Measurements from ENCODE around the gene NUP205.

Gene NUP205

DNA sequence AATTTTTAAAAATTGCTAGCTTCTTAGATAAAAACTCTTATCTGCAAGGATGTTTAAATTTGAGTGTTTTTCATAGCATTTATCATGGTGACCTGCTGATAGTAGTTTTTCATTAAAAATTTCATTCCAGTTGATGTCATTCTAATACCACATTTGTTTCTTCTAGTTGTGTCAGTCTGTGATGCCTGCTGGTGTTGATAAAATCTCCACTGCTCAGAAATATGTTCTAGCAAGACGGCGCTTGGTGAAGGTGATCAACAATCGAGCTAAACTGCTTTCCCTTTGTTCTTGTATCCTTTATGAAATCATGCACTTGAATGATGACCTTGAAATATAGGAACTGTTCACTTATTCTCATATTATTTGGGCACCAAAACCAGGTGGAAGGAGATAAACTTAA, 87.0 kb downstream of the NUP205 start:
- no peak overlapping the region for H2BK120ac ChIP-seq (ENCODE audit: low read depth, low read length)
- no peak overlapping the region for H2BK15ac ChIP-seq (ENCODE audit: low read length)
- WGBS, 2 donors (ENCODE audit: extremely low coverage in 2 of 2, insufficient read length in 2 of 2, insufficient replicate concordance in 1 of 2) = no CpG with 5 or more reads among the region's 3 CpGs
- H3K9me3 ChIP-seq (replicated peaks in 1 of 2; ENCODE audit: control insufficient read depth in 2 of 2, insufficient read depth in 1 of 2, low read depth in 1 of 2, low read length in 2 of 2) = no peaks in the 10 kb centered on the region
- no peak overlapping the region for H3K4me3 ChIP-seq (ENCODE audit: low read length in 2 of 2)
- H4K8ac ChIP-seq (ENCODE audit: low read depth, low read length) = no peak overlapping the region
- no peak overlapping the region for H2BK5ac ChIP-seq (ENCODE audit: low read length)
- H2AFZ ChIP-seq (ENCODE audit: low read length) = no peak overlapping the region
- H4K91ac ChIP-seq (ENCODE audit: low read depth, low read length, poor library complexity) = no peak overlapping the region
- no peak overlapping the region for H2AK5ac ChIP-seq (ENCODE audit: low read depth, low read length)
- H3K4ac ChIP-seq (ENCODE audit: low read length) = no peak overlapping the region
- H3K27ac ChIP-seq (replicated peaks; ENCODE audit: low read length) = no peak overlapping the region
- H2BK12ac ChIP-seq (ENCODE audit: low read length) = no peak overlapping the region
- H3K23ac ChIP-seq (ENCODE audit: low read depth, low read length, poor library complexity) = no peak overlapping the region
- DNase-seq (ENCODE audit: low spot score) = no peak
- no peak overlapping the region for H3K18ac ChIP-seq (ENCODE audit: low read length)
- H3K14ac ChIP-seq (ENCODE audit: low read length) = no peak overlapping the region
- H3K79me1 ChIP-seq (ENCODE audit: low read depth, low read length) = no peaks in the 10 kb centered on the region
- H3K9ac ChIP-seq (ENCODE audit: low read depth, low read length, poor library complexity) = no peak overlapping the region
- H3K4me2 ChIP-seq (ENCODE audit: insufficient read depth, low read length, poor library complexity, severe bottlenecking) = no peak overlapping the region
- H3K4me1 ChIP-seq (ENCODE audit: control insufficient read depth in 2 of 2, insufficient read depth in 1 of 2, low read depth in 1 of 2, low read length in 2 of 2) = peaks cover 0 to 2% of the 10 kb centered on the region in 2 donors
- peaks cover 31 to 99% of the 10 kb centered on the region in 2 donors for H3K36me3 ChIP-seq (replicated peaks in 1 of 2; ENCODE audit: control insufficient read depth in 2 of 2, insufficient read depth in 2 of 2, low read length in 2 of 2)
- H3K27me3 ChIP-seq (ENCODE audit: control insufficient read depth in 3 of 3, insufficient read depth in 3 of 3, low read depth in 1 of 3, low read length in 3 of 3) = no peaks in the 10 kb centered on the region

- H3K18ac ChIP-seq (ENCODE audit: low read length) = no peak overlapping the region
- H2AFZ ChIP-seq (ENCODE audit: low read length) = no peak overlapping the region
- no peaks in the 10 kb centered on the region for H3K79me1 ChIP-seq (ENCODE audit: low read depth, low read length)
- H2BK12ac ChIP-seq (ENCODE audit: low read length) = no peak overlapping the region
- H3K9me3 ChIP-seq (replicated peaks in 1 of 2; ENCODE audit: control insufficient read depth in 2 of 2, insufficient read depth in 1 of 2, low read depth in 1 of 2, low read length in 2 of 2) = no peaks in the 10 kb centered on the region
- H2BK15ac ChIP-seq (ENCODE audit: low read length) = no peak overlapping the region
- no peak overlapping the region for H4K8ac ChIP-seq (ENCODE audit: low read depth, low read length)
- no peak overlapping the region for H3K27ac ChIP-seq (replicated peaks; ENCODE audit: low read length)
- H3K14ac ChIP-seq (ENCODE audit: low read length) = no peak overlapping the region
- no peak overlapping the region for H2BK5ac ChIP-seq (ENCODE audit: low read length)
- H4K91ac ChIP-seq (ENCODE audit: low read depth, low read length, poor library complexity) = no peak overlapping the region
- H3K23ac ChIP-seq (ENCODE audit: low read depth, low read length, poor library complexity) = no peak overlapping the region
- peaks cover 30 to 94% of the 10 kb centered on the region in 2 donors for H3K36me3 ChIP-seq (replicated peaks in 1 of 2; ENCODE audit: control insufficient read depth in 2 of 2, insufficient read depth in 2 of 2, low read length in 2 of 2)
- H3K9ac ChIP-seq (ENCODE audit: low read depth, low read length, poor library complexity) = no peak overlapping the region
- WGBS, 2 donors (ENCODE audit: extremely low coverage in 2 of 2, insufficient read length in 2 of 2, insufficient replicate concordance in 1 of 2) = no CpG with 5 or more reads among the region's 6 CpGs
- peaks cover 0 to 2% of the 10 kb centered on the region in 2 donors for H3K4me1 ChIP-seq (ENCODE audit: control insufficient read depth in 2 of 2, insufficient read depth in 1 of 2, low read depth in 1 of 2, low read length in 2 of 2)
- H3K4me2 ChIP-seq (ENCODE audit: insufficient read depth, low read length, poor library complexity, severe bottlenecking) = no peak overlapping the region
- H3K27me3 ChIP-seq (ENCODE audit: control insufficient read depth in 3 of 3, insufficient read depth in 3 of 3, low read depth in 1 of 3, low read length in 3 of 3) = no peaks in the 10 kb centered on the region
- H3K4me3 ChIP-seq (ENCODE audit: low read length in 2 of 2) = no peak overlapping the region
- DNase-seq (ENCODE audit: low spot score) = no peak
- H2AK5ac ChIP-seq (ENCODE audit: low read depth, low read length) = no peak overlapping the region
- no peak overlapping the region for H3K4ac ChIP-seq (ENCODE audit: low read length)
- H2BK120ac ChIP-seq (ENCODE audit: low read depth, low read length) = no peak overlapping the region
These were observed 87.7 kb downstream of the NUP205 start for GRCh38 chr7:135645296-135645904.

DNA sequence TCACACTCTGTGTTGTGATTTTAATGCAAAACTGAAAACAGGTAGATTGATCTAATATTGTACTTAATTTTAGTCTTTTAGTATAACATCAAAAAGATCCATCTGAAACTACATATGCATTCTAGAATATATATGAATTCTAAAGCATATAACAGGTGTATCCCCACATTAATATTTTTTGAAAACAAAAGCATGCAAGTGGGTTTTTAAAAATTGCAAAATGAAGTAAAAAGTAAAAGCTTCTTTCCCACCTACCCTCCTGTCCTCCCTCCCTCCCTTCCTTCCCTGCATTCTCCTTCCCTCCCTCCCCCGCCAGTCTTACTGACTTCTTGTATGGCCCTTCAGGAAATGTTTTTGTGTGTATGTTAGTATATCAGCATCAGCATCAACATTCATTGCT, 90.0 kb downstream of the NUP205 start:
- H3K9me3 ChIP-seq (replicated peaks in 1 of 2; ENCODE audit: control insufficient read depth in 2 of 2, insufficient read depth in 1 of 2, low read depth in 1 of 2, low read length in 2 of 2) = no peaks in the 10 kb centered on the region
- H3K27me3 ChIP-seq (ENCODE audit: control insufficient read depth in 3 of 3, insufficient read depth in 3 of 3, low read depth in 1 of 3, low read length in 3 of 3) = no peaks in the 10 kb centered on the region
- no peak overlapping the region for H3K4me3 ChIP-seq (ENCODE audit: low read length in 2 of 2)
- no peak overlapping the region for H2AFZ ChIP-seq (ENCODE audit: low read length)
- no peak overlapping the region for H2BK15ac ChIP-seq (ENCODE audit: low read length)
- H2AK5ac ChIP-seq (ENCODE audit: low read depth, low read length) = no peak overlapping the region
- no peak overlapping the region for H3K23ac ChIP-seq (ENCODE audit: low read depth, low read length, poor library complexity)
- DNase-seq (ENCODE audit: low spot score) = no peak
- H3K79me1 ChIP-seq (ENCODE audit: low read depth, low read length) = no peaks in the 10 kb centered on the region
- H2BK12ac ChIP-seq (ENCODE audit: low read length) = no peak overlapping the region
- H3K9ac ChIP-seq (ENCODE audit: low read depth, low read length, poor library complexity) = no peak overlapping the region
- no peak overlapping the region for H3K4me2 ChIP-seq (ENCODE audit: insufficient read depth, low read length, poor library complexity, severe bottlenecking)
- WGBS, 2 donors (ENCODE audit: extremely low coverage in 2 of 2, insufficient read length in 2 of 2, insufficient replicate concordance in 1 of 2) = no CpG with 5 or more reads among the region's 1 CpG
- peaks cover 26 to 75% of the 10 kb centered on the region in 2 donors for H3K36me3 ChIP-seq (replicated peaks in 1 of 2; ENCODE audit: control insufficient read depth in 2 of 2, insufficient read depth in 2 of 2, low read length in 2 of 2)
- H3K4me1 ChIP-seq (ENCODE audit: control insufficient read depth in 2 of 2, insufficient read depth in 1 of 2, low read depth in 1 of 2, low read length in 2 of 2) = peaks cover 2 to 5% of the 10 kb centered on the region in 2 donors
- H3K4ac ChIP-seq (ENCODE audit: low read length) = no peak overlapping the region
- no peak overlapping the region for H2BK5ac ChIP-seq (ENCODE audit: low read length)
- no peak overlapping the region for H4K91ac ChIP-seq (ENCODE audit: low read depth, low read length, poor library complexity)
- no peak overlapping the region for H3K18ac ChIP-seq (ENCODE audit: low read length)
- H2BK120ac ChIP-seq (ENCODE audit: low read depth, low read length) = no peak overlapping the region
- no peak overlapping the region for H3K27ac ChIP-seq (replicated peaks; ENCODE audit: low read length)
- no peak overlapping the region for H3K14ac ChIP-seq (ENCODE audit: low read length)
- H4K8ac ChIP-seq (ENCODE audit: low read depth, low read length) = no peak overlapping the region

GRCh38 chr7:135648235-135648634, 90.5 kb downstream of the NUP205 start:
- no peaks in the 10 kb centered on the region for H3K9me3 ChIP-seq (replicated peaks in 1 of 2; ENCODE audit: control insufficient read depth in 2 of 2, insufficient read depth in 1 of 2, low read depth in 1 of 2, low read length in 2 of 2)
- H4K91ac ChIP-seq (ENCODE audit: low read depth, low read length, poor library complexity) = no peak overlapping the region
- H3K36me3 ChIP-seq (replicated peaks in 1 of 2; ENCODE audit: control insufficient read depth in 2 of 2, insufficient read depth in 2 of 2, low read length in 2 of 2) = peaks cover 23 to 70% of the 10 kb centered on the region in 2 donors
- H3K4me3 ChIP-seq (ENCODE audit: low read length in 2 of 2) = no peak overlapping the region
- H2BK5ac ChIP-seq (ENCODE audit: low read length) = no peak overlapping the region
- H3K4me2 ChIP-seq (ENCODE audit: insufficient read depth, low read length, poor library complexity, severe bottlenecking) = no peak overlapping the region
- H4K8ac ChIP-seq (ENCODE audit: low read depth, low read length) = no peak overlapping the region
- H3K27ac ChIP-seq (replicated peaks; ENCODE audit: low read length) = no peak overlapping the region
- no peak overlapping the region for H3K14ac ChIP-seq (ENCODE audit: low read length)
- WGBS, 2 donors (ENCODE audit: extremely low coverage in 2 of 2, insufficient read length in 2 of 2, insufficient replicate concordance in 1 of 2) = no CpG with 5 or more reads among the region's 7 CpGs
- H3K9ac ChIP-seq (ENCODE audit: low read depth, low read length, poor library complexity) = no peak overlapping the region
- no peaks in the 10 kb centered on the region for H3K27me3 ChIP-seq (ENCODE audit: control insufficient read depth in 3 of 3, insufficient read depth in 3 of 3, low read depth in 1 of 3, low read length in 3 of 3)
- no peak overlapping the region for H2BK12ac ChIP-seq (ENCODE audit: low read length)
- H3K4ac ChIP-seq (ENCODE audit: low read length) = no peak overlapping the region
- DNase-seq (ENCODE audit: low spot score) = no peak
- peaks cover 5 to 10% of the 10 kb centered on the region in 2 donors for H3K4me1 ChIP-seq (ENCODE audit: control insufficient read depth in 2 of 2, insufficient read depth in 1 of 2, low read depth in 1 of 2, low read length in 2 of 2)
- no peak overlapping the region for H2BK120ac ChIP-seq (ENCODE audit: low read depth, low read length)
- no peak overlapping the region for H2BK15ac ChIP-seq (ENCODE audit: low read length)
- no peak overlapping the region for H3K23ac ChIP-seq (ENCODE audit: low read depth, low read length, poor library complexity)
- H3K79me1 ChIP-seq (ENCODE audit: low read depth, low read length) = no peaks in the 10 kb centered on the region
- no peak overlapping the region for H2AK5ac ChIP-seq (ENCODE audit: low read depth, low read length)
- no peak overlapping the region for H3K18ac ChIP-seq (ENCODE audit: low read length)
- no peak overlapping the region for H2AFZ ChIP-seq (ENCODE audit: low read length)

All from neuronal stem cell (in vitro differentiated cells).